Esophagus muscularis mucosa (tissue), 3 donors: Measurements from ENCODE around the gene NTF3.

Source experiments
- EP300 ChIP-seq: sonication (generic); formaldehyde crosslinking; IDR thresholded peaks from one replicate; pipeline ENCODE4 v1.6.1; 2017; ENCODE audit warnings: antibody characterized with exemption
- TF ChIP-seq, protein P1 (sequence below), 3 experiments: fragments of 200-600 bp in 2 of 3; fragments of 450-650 bp in 1 of 3; sonication (generic) in 2 of 3; IDR thresholded peaks; one replicate each; pipeline ENCODE4 v1.5.1; 2017 to 2019; ENCODE audit warnings: antibody characterized with exemption in 3 of 3, mild to moderate bottlenecking in 2 of 3, moderate library complexity in 1 of 3

DNA sequence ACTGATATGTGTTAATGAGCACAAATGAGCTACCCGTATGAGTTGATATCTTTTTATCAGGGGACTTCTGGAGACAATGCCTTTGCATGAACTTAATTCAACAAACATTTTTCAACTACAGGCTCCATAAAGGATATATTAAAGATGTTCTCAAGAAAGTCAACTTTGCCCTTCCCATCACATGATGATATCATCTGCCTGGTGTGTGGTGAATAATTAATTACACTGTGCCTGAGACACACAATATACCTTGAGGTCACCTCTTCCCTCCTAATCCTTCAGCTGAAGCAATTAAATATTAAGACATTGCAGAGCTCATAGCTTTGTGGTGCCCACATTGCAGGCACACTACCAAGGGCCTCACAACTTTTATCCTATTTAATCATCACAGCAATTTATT is 22.3 kb upstream of the NTF3 start:
- TF ChIP-seq EP300 = no peak
- TF ChIP-seq, protein P1, sequence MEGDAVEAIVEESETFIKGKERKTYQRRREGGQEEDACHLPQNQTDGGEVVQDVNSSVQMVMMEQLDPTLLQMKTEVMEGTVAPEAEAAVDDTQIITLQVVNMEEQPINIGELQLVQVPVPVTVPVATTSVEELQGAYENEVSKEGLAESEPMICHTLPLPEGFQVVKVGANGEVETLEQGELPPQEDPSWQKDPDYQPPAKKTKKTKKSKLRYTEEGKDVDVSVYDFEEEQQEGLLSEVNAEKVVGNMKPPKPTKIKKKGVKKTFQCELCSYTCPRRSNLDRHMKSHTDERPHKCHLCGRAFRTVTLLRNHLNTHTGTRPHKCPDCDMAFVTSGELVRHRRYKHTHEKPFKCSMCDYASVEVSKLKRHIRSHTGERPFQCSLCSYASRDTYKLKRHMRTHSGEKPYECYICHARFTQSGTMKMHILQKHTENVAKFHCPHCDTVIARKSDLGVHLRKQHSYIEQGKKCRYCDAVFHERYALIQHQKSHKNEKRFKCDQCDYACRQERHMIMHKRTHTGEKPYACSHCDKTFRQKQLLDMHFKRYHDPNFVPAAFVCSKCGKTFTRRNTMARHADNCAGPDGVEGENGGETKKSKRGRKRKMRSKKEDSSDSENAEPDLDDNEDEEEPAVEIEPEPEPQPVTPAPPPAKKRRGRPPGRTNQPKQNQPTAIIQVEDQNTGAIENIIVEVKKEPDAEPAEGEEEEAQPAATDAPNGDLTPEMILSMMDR (IDR thresholded peaks at IDR 0.05) = no peak
